HFF-Myc (cell line): ENCODE data around the gene F2RL2.

Source experiments
- DNase-seq: peaks from one replicate; pipeline ENCODE4 v3.0.0-alpha.2; 2011; ENCODE audit warnings: low read depth; ENCODE audit errors: extremely low read depth
- H3K4me3 ChIP-seq: replicated peaks from 2 replicates; pipeline ENCODE4 v1.5.1; 2011; ENCODE audit warnings: low read depth, mild to moderate bottlenecking, control low read depth, low read length
- TF ChIP-seq, protein P1 (sequence below): IDR thresholded peaks from 2 replicates; pipeline ENCODE4 v1.5.1; 2012; ENCODE audit warnings: mild to moderate bottlenecking, low read depth, low read length, control low read depth; ENCODE audit errors: missing control alignments

F2RL2 gene

DNA sequence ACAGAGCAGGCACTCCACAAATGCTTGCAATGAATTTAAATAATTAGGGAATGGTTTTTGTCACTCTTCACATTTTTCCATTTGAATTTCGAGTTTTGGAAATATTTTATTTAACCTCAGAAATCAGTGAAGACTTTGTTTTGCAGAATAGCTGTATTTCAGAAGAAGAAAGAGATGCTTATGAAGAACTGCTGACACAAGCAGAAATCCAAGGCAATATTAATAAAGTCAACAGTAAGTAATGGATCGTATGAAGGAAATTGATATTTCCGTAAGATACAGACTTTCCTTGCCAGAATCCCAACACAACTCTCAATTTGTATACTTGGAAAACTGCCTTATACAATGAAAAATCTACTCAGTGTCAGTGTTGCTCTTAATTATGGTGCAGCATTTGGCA lies 30.5 kb downstream of the F2RL2 start:
- DNase-seq, result no peak
- H3K4me3 ChIP-seq, result no peak overlapping the region
- TF ChIP-seq, protein P1, sequence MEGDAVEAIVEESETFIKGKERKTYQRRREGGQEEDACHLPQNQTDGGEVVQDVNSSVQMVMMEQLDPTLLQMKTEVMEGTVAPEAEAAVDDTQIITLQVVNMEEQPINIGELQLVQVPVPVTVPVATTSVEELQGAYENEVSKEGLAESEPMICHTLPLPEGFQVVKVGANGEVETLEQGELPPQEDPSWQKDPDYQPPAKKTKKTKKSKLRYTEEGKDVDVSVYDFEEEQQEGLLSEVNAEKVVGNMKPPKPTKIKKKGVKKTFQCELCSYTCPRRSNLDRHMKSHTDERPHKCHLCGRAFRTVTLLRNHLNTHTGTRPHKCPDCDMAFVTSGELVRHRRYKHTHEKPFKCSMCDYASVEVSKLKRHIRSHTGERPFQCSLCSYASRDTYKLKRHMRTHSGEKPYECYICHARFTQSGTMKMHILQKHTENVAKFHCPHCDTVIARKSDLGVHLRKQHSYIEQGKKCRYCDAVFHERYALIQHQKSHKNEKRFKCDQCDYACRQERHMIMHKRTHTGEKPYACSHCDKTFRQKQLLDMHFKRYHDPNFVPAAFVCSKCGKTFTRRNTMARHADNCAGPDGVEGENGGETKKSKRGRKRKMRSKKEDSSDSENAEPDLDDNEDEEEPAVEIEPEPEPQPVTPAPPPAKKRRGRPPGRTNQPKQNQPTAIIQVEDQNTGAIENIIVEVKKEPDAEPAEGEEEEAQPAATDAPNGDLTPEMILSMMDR, result no peak

DNA sequence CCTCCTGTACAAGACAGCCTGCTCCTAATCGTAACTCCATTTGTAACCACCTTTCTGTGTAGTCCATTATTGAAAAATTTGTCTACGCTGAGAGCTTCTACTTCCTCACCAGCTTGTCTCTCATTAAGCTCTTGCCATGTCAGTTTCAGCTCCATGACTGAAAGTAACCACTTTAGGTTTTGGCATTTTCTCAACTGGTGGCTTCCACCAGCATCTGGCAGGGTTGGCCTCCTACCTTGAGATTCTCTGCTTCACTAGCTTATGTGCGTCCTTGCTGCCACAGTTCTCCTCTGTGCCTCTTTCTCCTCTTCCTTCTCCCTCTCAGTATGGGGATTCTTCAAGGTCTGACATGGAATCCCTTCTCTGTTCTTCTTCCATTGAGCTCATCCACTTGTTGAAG lies 31.8 kb downstream of the F2RL2 start:
- DNase-seq, result no peak
- TF ChIP-seq, protein P1, result no peak
- no peak overlapping the region for H3K4me3 ChIP-seq

DNA sequence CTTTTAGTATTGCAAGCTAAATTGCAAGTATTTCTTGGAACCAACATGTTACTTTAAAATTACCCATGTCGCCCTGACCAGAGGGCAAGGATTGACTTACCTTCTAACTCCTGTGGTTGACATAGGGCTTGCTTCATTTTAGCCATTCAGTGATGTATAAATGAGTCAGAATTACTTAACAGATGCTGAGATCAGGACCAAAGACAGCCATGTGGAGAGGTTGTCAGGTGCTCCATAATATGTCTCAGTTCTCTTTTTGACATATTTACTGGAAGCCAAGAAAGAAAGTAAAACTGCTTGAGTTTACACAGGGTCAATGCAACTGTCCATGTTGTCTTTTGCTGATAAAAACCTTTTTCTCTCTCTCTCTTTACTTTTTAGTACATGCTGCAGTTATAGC lies 33.2 kb downstream of the F2RL2 start:
- DNase-seq, result no peak
- TF ChIP-seq, protein P1, result no peak
- H3K4me3 ChIP-seq, result no peak overlapping the region

DNA sequence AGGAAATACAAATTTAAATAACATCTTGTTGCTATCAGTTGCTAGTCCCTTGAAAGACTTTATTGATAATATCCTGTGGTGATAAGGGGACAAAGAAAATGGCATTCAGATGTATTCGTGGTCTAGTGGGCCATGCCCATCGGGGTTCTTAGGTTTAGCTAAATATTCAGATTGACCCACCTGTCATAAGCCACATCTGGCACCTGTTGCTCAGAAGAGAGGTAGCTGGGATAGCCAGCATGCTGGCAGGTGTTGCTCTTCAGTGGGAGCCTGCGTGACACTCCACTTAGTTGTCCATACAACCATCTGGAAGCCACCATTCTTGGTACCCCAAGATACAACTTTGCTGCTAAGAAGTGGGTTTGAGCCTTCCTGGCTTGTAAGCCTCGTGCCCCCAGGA lies 36.7 kb downstream of the F2RL2 start:
- H3K4me3 ChIP-seq, result no peak overlapping the region
- DNase-seq, result no peak
- TF ChIP-seq, protein P1, result no peak

DNA sequence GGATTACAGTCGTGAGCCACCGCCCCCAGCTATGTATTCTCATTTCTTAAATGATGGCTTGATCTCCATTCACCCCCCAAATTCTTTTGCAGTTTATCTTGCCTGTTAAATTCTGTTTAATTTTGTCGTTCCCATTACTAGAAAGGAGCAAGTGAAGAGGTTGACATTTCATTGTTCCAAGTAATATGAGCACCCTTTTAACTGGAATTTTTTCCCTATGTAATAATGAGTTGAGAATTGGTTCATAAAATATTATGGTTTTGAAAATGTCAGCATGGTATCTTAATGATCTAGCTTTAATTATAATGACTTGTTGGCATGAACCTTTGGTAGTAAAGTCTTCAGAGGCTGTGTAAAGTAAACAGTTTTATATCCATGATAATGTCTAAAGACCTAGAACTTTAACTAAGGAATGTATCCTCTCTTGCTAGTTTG lies 37.4 kb downstream of the F2RL2 start:
- DNase-seq, result no peak

DNA sequence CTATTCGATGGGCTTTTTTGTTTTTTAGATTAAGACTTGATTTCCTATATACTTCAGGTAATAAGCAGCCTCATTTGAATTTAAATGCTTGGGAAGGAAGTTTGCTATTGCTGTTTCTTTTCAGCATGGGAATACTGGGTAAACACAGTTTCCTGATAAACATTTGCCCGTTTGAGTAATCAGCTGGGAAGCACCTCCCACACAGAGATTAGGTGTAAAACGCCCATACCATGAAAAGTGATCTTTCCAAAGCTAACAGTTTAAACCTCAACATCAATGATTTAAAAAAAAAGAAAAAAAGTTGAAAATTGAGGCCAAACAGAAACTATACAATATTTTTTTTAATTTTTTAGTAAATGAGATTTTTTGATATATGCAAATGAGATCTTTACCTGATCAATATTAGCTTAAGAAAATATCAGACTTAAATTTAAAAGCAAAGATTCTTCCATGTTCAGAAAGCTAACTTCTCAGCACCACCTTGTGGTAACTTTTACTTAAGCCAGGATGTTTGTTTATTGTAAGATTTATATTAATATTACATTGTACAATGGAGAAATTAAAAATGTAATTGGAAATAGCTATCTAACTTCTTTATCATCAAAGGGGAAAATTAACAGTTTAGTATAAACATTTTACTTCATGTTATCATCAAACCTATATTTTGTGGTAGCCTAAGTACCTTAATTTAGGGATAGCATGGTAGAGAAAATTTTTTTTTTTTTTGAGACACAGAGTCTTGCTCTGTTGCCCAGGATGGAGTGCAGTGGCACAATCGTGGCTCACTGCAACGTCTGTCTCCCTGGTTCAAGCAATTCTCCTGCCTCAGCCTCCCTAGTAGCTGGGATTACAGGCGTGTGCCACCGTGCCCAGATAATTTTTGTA lies 39.8 kb downstream of the F2RL2 start:
- DNase-seq, result no peak
- no peak overlapping the region for H3K4me3 ChIP-seq

More for the DNA sequence above, 37.4 kb downstream of the F2RL2 start:
- TF ChIP-seq, protein P1, result no peak
- H3K4me3 ChIP-seq, result no peak overlapping the region

More for the DNA sequence above, 39.8 kb downstream of the F2RL2 start:
- TF ChIP-seq, protein P1, result peak; percentile 21
